GM19238 (cell line): ENCODE data around the gene SLC25A42.

Experiments used
- DNase-seq: peaks from one replicate; pipeline ENCODE4 v3.0.0; 2011; ENCODE audit warnings: low spot score; ENCODE audit not compliant: insufficient read length

The SLC25A42 gene

GRCh38 chr19:19050731-19051130 lies 13.1 kb upstream of the SLC25A42 start:
- no peak for DNase-seq

- DNase-seq: no peak
Measured at GRCh38 chr19:19051478-19052213, 12.1 kb upstream of the SLC25A42 start.

- DNase-seq: no peak
Measured at GRCh38 chr19:19052921-19053320, 10.9 kb upstream of the SLC25A42 start.

GRCh38 chr19:19053508-19054314 lies 10.1 kb upstream of the SLC25A42 start:
- DNase-seq: peak; percentile 54

- DNase-seq: no peak
Measured at GRCh38 chr19:19054315-19054938, 9.4 kb upstream of the SLC25A42 start.

- no peak for DNase-seq
Measured at GRCh38 chr19:19054939-19055440, 8.8 kb upstream of the SLC25A42 start.

GRCh38 chr19:19055701-19056100 lies 8.1 kb upstream of the SLC25A42 start:
- no peak for DNase-seq

- no peak for DNase-seq
Measured at GRCh38 chr19:19056636-19057275, 7.0 kb upstream of the SLC25A42 start.

- DNase-seq: no peak
Measured at GRCh38 chr19:19057317-19057716, 6.5 kb upstream of the SLC25A42 start.

- no peak for DNase-seq
Measured at GRCh38 chr19:19057720-19058119, 6.1 kb upstream of the SLC25A42 start.

- DNase-seq: no peak
Measured at GRCh38 chr19:19059018-19059836, 4.6 kb upstream of the SLC25A42 start.

GRCh38 chr19:19059837-19060611 lies 3.8 kb upstream of the SLC25A42 start:
- no peak for DNase-seq

- DNase-seq: no peak
Measured at GRCh38 chr19:19061506-19061905, 2.3 kb upstream of the SLC25A42 start.

GRCh38 chr19:19062454-19063182 lies 1.2 kb upstream of the SLC25A42 start:
- no peak for DNase-seq

- DNase-seq: no peak
Measured at GRCh38 chr19:19064098-19064722, 416 bp downstream of the SLC25A42 start.

GRCh38 chr19:19064811-19065745 lies 1.3 kb downstream of the SLC25A42 start:
- DNase-seq: peak; percentile 40

- DNase-seq: no peak
Measured at GRCh38 chr19:19067276-19068072, 3.7 kb downstream of the SLC25A42 start.
